NCI-H345 treated with DMSO at 0.1 percent for 48 hours (cell line): ENCODE results near the gene TAF6.

ENCODE experiments used
- DNase-seq: peaks from one replicate; lab custom pipeline; 2025; ENCODE audit not compliant: unreplicated experiment; lab: John Stamatoyannopoulos, UW

TAF6 gene

DNA sequence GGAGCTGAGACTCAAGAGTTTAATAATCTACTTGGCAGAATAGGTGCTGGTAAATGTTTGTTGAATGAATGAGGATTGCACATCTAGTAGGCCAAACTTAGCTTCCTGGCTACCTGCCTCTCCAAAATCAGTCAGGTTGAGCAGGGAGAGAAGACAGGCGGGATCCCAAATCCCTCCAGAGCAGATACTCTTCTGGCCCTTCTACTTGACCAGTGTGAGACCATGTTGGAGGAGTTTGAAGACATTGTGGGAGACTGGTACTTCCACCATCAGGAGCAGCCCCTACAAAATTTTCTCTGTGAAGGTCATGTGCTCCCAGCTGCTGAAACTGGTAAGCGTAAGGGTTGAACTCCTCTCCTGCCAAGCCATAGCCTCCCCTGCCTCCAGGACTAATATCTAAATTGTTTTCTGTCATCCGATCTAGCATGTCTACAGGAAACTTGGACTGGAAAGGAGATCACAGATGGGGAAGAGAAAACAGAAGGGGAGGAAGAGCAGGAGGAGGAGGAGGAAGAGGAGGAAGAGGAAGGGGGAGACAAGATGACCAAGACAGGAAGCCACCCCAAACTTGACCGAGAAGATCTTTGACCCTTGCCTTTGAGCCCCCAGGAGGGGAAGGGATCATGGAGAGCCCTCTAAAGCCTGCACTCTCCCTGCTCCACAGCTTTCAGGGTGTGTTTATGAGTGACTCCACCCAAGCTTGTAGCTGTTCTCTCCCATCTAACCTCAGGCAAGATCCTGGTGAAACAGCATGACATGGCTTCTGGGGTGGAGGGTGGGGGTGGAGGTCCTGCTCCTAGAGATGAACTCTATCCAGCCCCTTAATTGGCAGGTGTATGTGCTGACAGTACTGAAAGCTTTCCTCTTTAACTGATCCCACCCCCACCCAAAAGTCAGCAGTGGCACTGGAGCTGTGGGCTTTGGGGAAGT, 5.4 kb upstream of the TAF6 start:
- DNase-seq = no peak

GRCh38 chr7:100122568-100122967, 3.4 kb upstream of the TAF6 start:
- DNase-seq = no peak

GRCh38 chr7:100122067-100122466, 2.9 kb upstream of the TAF6 start:
- peak; percentile 88 for DNase-seq

- no peak for DNase-seq
These were observed 1.5 kb upstream of the TAF6 start for GRCh38 chr7:100120733-100121036.

DNA sequence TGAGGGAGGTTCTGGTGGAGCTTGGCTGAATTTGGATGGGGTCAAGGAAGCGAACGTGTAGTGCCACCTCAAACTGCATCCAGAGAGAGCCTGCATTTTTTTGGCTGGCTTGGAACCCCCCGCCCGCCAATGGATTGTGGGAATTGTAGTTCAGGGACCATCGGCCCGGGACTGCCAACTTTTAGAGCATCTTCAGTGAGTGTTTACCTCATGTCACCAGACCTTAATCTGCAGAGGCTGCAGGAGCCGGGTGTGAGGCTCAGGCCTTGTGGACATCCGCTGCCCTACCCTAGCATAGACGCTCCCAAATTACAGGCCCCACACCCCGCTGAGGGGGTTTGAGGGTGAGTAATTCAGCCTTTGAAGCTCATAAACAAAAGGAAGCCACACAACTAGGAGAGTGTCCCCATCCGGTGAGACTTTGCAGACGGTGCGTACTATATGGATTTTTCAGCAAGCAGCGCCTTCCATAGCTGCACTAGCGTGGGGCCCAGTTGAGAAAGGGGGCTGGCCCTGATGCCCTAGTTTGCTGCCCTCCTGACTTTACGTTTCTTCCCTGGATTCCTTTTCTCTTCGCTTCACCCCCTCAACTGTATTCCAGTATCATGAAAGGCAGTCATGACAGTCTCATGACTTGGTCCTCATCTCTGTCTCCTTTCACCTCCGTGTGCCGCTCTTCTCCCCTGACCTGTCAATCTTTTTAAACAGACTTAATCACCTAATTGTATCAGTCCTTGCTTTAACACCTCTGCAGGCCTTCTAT, 993 bp upstream of the TAF6 start:
- DNase-seq = peak; percentile 37

- DNase-seq = no peak
These were observed 628 bp downstream of the TAF6 start for GRCh38 chr7:100118388-100119071.

DNA sequence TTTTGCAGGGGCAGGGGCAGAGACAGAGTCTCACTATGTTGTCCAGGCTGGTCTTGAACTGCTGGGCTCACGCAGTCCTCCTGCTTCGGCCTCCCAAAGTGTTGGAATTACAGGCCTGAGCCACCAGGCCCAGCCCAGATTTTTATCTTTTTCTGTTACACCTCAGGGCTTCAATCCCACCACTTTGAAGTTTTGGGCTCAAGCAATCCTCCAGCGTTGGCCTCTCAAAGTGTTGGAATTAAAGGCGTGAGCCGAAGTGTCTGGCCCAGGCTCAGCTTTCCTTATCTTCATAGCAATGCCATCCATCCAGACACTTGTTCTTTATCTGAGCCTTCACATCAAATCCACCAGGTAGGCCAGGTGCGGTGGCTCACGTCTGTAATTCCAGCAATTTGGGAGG, 4.1 kb downstream of the TAF6 start:
- no peak for DNase-seq

DNA sequence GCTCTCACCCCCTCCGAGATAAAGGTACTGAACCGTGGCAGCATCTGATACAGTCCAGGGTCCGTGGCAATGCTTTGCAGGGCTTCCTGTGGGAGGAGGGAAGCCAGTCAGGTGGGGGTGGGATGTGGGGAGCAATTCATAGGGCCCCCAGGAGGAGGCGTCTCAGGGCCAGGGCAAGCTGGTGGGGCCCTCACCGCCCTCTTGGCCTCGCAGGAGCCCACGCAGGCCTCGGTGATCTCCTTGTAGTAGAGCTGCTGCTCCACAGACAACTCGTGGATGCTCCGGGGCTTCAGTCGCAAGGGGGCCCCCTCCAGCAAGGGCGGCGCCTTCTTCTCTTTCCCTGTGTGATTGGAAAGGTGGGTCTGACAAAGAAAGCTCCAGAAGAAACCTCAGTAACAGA, 7.2 kb downstream of the TAF6 start:
- DNase-seq = no peak

DNA sequence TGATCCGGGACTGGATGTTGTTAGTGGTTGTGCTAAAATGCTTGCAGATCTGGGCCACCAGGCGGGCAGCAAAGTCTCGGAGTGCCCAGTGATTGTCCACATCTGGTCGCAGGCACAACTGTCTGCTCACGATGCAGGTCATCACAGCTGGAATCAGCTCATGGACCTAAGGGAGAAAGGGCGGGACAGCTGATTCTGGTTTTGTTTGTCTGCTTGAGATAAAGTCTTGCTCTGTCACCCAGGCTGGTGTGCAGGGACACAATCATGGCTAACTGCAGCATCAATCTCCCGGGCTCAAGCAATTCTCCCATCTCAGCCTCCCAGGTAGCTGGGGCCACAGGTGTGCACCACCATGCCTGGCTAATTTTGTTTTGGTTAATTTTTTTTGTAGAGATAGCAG, 8.0 kb downstream of the TAF6 start:
- DNase-seq = no peak

- DNase-seq = no peak
These were observed 9.5 kb downstream of the TAF6 start for GRCh38 chr7:100109521-100110163.

DNA sequence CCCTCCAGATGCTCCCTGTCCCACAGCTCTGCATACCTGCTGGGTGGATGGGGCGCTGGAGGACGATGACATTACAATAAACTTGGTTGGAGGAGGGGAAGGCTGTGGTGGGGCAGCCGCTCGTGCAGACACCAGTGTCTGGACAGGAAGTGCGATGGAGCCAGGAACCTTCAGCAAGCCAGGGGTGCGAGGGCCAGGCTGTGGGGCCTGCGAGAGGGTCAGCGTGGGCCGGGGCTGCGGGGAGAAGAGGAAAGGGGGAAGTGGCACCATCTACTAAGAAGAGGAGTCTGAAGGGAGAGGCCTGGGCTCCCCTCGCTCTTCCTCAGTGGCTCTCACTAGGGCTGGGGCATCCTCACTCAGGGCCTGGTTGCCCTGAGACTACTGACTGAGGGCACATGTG, 11.3 kb downstream of the TAF6 start:
- DNase-seq = no peak

GRCh38 chr7:100107125-100107737, 11.9 kb downstream of the TAF6 start:
- no peak for DNase-seq

DNA sequence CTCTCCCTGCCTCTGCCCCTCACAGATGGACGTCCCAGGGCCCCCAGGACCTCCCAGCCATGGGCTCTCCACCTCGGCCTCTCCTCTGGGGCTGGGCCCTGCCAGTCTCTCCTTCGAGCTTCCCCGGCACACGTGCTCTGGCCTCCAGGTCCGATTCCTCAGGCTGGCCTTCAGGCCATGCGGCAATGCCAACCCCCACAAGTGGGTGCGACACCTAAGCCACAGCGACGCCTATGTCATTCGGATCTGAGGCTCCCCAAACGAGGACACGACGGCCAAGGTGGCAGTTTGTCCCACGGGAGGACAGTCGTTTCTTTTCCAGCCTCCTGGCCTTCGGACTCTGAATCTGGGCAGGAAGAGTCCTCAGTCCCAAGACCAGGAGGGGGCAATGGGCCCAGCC, 12.5 kb downstream of the TAF6 start:
- DNase-seq = no peak

- DNase-seq = no peak
These were observed 13.6 kb downstream of the TAF6 start for GRCh38 chr7:100105534-100105933.

- DNase-seq = no peak
These were observed 16.0 kb downstream of the TAF6 start for GRCh38 chr7:100102950-100103840.

- peak; percentile 97 for DNase-seq
These were observed 17.9 kb downstream of the TAF6 start, which contains the start of the genes AP4M1 and MCM7 for GRCh38 chr7:100101016-100101862. TSS of gene AP4M1 (plus strand) at chr7:100101643. CDS start at chr7:100101715, 72 bp downstream. TSS of gene MCM7 (minus strand) at chr7:100101397. CDS start at chr7:100101294, 103 bp downstream.

GRCh38 chr7:100100420-100101015, 18.6 kb downstream of the TAF6 start:
- DNase-seq = peak; percentile 85

DNA sequence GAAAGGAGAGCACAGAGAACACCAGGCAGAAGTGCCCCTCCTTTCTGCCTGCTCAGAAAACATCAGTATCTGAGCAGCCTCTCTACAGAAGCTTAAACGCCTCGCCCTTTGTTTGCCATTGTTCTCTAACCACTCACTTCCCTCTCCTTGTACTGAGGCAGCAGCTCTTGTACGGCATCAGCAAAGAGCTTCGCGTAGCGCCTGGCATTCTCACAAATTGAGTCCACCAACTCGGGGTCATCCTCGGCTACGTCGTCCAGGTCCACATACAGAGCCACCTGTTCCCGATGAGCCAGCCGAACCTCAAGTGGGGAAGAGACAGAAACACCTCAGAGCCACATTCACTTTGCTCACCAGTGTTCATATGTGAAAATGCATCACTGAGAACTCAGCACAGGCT, 19.7 kb downstream of the TAF6 start:
- no peak for DNase-seq
